Measurements from ENCODE around the gene TM9SF1. TPM values are rescaled to one million over a fixed set of nuclear protein-coding genes. Genes with fewer than 3 reads are reported as not detected.
A peak's percentile ranks its signal among the peaks of the same experiment; 100 is the strongest.

Gene TM9SF1
- total and polyA plus RNA-seq, 2 of the 13 experiments (the other 11 are each of a cell fraction or from before 2014, with no cell fraction given) = 83.2 to 110 TPM

DNA sequence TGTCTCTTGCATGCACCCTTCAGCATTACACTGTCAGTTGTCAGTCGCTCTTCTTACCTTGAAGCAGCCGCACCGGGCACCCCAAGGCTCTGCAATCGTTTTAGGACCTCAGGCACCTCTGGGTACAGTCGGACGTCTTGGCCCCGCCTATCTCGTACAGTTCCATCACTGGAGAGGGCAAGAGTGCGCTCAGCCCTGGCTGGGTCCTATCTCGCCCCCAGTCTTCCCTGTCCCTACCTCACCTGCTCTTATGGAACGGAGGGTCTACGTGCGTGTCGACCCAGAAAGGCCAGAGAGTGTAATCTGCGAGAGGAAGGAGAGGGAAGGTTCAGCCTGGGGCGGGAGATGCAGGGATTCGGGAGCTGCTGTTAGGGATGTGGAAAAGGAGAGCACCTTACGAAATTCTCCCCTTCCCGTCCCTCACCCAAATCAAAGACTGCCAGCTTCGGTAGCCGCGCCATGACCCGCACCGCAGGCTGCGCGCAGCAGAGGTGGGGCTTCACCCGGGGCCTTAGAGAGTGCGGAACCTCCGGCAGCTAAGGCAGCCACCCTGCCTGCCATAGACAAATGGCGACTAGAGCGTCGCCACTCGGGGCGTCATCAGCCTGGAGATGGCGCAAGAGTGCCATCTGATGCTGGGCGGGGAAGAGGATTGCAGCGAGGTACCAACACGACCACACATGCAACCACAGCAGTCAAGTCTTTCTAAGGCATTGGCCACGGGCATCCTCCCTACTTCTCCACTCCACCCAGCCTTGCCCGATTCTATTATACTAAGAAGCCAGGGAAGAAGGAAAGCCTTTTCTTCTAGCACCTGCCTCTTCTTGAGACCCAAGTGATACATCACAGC lies 20.5 kb upstream of the TM9SF1 start, which contains the start of gene MDP1 (continued):
- peak; percentile 98 for TF ChIP-seq ZNF687 (CRISPR knock-in tag; IDR thresholded peaks at IDR 0.05)
- TF ChIP-seq STAG1 (CRISPR knock-in tag; IDR thresholded peaks at IDR 0.05) = peak; percentile 94
- peak; percentile 96 for TF ChIP-seq ZBTB7B (CRISPR knock-in tag; IDR thresholded peaks at IDR 0.05)
- peak; percentile 99 for TF ChIP-seq ARID2 (CRISPR knock-in tag; IDR thresholded peaks at IDR 0.05; ENCODE audit: borderline replicate concordance)
- peak; percentile 99 for TF ChIP-seq ZNF280B (CRISPR knock-in tag; IDR thresholded peaks at IDR 0.05; ENCODE audit: borderline replicate concordance)
- no peak for TF ChIP-seq PLSCR1 (CRISPR knock-in tag; IDR thresholded peaks at IDR 0.05; ENCODE audit: borderline replicate concordance)
- peak; percentile 92 for TF ChIP-seq POLR2AphosphoS5 (IDR thresholded peaks at IDR 0.05; ENCODE audit: low read depth, low read length)
- TF ChIP-seq, protein P1, sequence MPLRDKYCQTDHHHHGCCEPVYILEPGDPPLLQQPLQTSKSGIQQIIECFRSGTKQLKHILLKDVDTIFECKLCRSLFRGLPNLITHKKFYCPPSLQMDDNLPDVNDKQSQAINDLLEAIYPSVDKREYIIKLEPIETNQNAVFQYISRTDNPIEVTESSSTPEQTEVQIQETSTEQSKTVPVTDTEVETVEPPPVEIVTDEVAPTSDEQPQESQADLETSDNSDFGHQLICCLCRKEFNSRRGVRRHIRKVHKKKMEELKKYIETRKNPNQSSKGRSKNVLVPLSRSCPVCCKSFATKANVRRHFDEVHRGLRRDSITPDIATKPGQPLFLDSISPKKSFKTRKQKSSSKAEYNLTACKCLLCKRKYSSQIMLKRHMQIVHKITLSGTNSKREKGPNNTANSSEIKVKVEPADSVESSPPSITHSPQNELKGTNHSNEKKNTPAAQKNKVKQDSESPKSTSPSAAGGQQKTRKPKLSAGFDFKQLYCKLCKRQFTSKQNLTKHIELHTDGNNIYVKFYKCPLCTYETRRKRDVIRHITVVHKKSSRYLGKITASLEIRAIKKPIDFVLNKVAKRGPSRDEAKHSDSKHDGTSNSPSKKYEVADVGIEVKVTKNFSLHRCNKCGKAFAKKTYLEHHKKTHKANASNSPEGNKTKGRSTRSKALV (CRISPR knock-in tag; IDR thresholded peaks at IDR 0.05) = peak; percentile 99
- TF ChIP-seq TFDP2 (CRISPR knock-in tag; IDR thresholded peaks at IDR 0.05) = peak; percentile 89
- TF ChIP-seq DDIT3 (CRISPR knock-in tag; IDR thresholded peaks at IDR 0.05) = no peak
- TF ChIP-seq SMYD3 (CRISPR knock-in tag; IDR thresholded peaks at IDR 0.05) = peak; percentile 99; the same call in 1 of the 2 replicates
- no peak for TF ChIP-seq ZBTB14 (CRISPR knock-in tag; IDR thresholded peaks at IDR 0.05)
- TF ChIP-seq THAP11 (CRISPR knock-in tag; IDR thresholded peaks at IDR 0.05) = peak; percentile 96
